Breast epithelium (tissue), 4 donors: ENCODE results near the gene CCDC149. TPM values are rescaled to one million over a fixed set of nuclear protein-coding genes. Genes with fewer than 3 reads are reported as not detected.
"Not testable (repeated sequence)": the region's sequence is repeated elsewhere in the genome, so short reads cannot be mapped to it uniquely, and the experiment has no call there.

Experiments used
- DNase-seq, 2 donors: peaks; one replicate each; pipeline ENCODE4 v3.0.0-alpha.2; 2019; ENCODE audit warnings: low spot score in 2 of 2
- H3K27ac ChIP-seq, 2 donors: fragments of 200-600 bp; sonication (generic) in 1 of 2; one replicate each; pipeline ENCODE4 v1.5.1; 2016 to 2019; ENCODE audit warnings: mild to moderate bottlenecking in 1 of 2
- H3K27me3 ChIP-seq, 2 donors: fragments of 200-600 bp; sonication (generic) in 1 of 2; one replicate each; pipeline versions ENCODE4 v1.5.1 to v1.6.0; 2017 to 2019; ENCODE audit warnings: control low read depth in 1 of 2, mild to moderate bottlenecking in 1 of 2
- H3K36me3 ChIP-seq: fragments of 200-600 bp; one replicate; pipeline ENCODE4 v1.5.1; 2019
- H3K4me1 ChIP-seq, 2 donors: fragments of 200-600 bp; sonication (generic); one replicate each; pipeline ENCODE4 v1.5.1; 2016 to 2019; ENCODE audit warnings: control low read depth in 1 of 2
- H3K4me3 ChIP-seq, 3 donors: fragments of 200-600 bp; sonication (generic); 1 replicate in 2 of 3; 2 replicates in 1 of 3; pipeline ENCODE4 v1.5.1; 2016 to 2019; ENCODE audit warnings: mild to moderate bottlenecking in 3 of 3, moderate library complexity in 2 of 3
- H3K9me3 ChIP-seq, 2 donors: fragments of 200-600 bp; sonication (generic) in 1 of 2; one replicate each; pipeline ENCODE4 v1.5.1; 2016 to 2019; ENCODE audit warnings: control low read depth in 1 of 2
- CTCF ChIP-seq, 3 donors: fragments of 450-650 bp; IDR thresholded peaks; one replicate each; pipeline ENCODE4 v1.5.1; 2016 to 2017; ENCODE audit warnings: antibody characterized with exemption in 3 of 3, mild to moderate bottlenecking in 3 of 3, moderate library complexity in 3 of 3
- POLR2A ChIP-seq: fragments of 450-650 bp; IDR thresholded peaks from one replicate; pipeline ENCODE4 v1.6.1; 2016; ENCODE audit warnings: antibody characterized with exemption, mild to moderate bottlenecking, moderate library complexity
- POLR2AphosphoS5 ChIP-seq, 3 donors: sonication (generic); formaldehyde crosslinking; IDR thresholded peaks; one replicate each; pipeline ENCODE4 v1.6.1; 2017; ENCODE audit warnings: antibody characterized with exemption in 3 of 3
- intact Hi-C: fragments of 100-400 bp; cut with DNase I; formaldehyde crosslinking; loops from one replicate; pipeline ENCODE4 v1.15.1; 2023; ENCODE audit warnings: low total_unique reads
- total RNA-seq, 3 donors: library from RNA; depleted of rRNA; stranded (reverse); fragments of >200 nt; gene quantifications; one replicate each; pipeline ENCODE4 v1.1.0, GENCODE V29; 2016

The CCDC149 gene
- total RNA-seq, 3 donors from 2014 or later, result 15.8 to 21.0 (median 18.6) TPM

GRCh38 chr4:24910499-24910898 is 2.3 kb downstream of the CCDC149 start:
- Histone ChIP-seq H3K4me1 (no peaks in the 10 kb centered on the region), H3K9me3 (no peaks in the 10 kb centered on the region), H3K27me3 (no peaks in the 10 kb centered on the region), H3K27ac (no peak overlapping the region), H3K4me3 (no peak overlapping the region), H3K36me3 (peaks cover 12% of the 10 kb centered on the region)
- DNase-seq, result no peak
- TF ChIP-seq CTCF (IDR thresholded peaks at IDR 0.05) (no peak), POLR2AphosphoS5 (IDR thresholded peaks at IDR 0.05) (no peak), POLR2A (no peak)
- intact Hi-C loops, result no loop called here

- DNase-seq, intact Hi-C loops, H3K9me3 ChIP-seq, H3K27me3 ChIP-seq, H3K4me1 ChIP-seq, H3K27ac ChIP-seq, H3K4me3 ChIP-seq: not testable (repeated sequence)
- peaks cover 12% of the 10 kb centered on the region for H3K36me3 ChIP-seq
Measured at GRCh38 chr4:24909606-24910005, 3.2 kb downstream of the CCDC149 start.

GRCh38 chr4:24897639-24898038 is 15.2 kb downstream of the CCDC149 start:
- no peak for TF ChIP-seq POLR2AphosphoS5 (IDR thresholded peaks at IDR 0.05)
- TF ChIP-seq POLR2A, result no peak
- H3K27ac ChIP-seq, result no peak overlapping the region

GRCh38 chr4:24896977-24897376 is 15.9 kb downstream of the CCDC149 start:
- Histone ChIP-seq H3K4me1 (no peaks in the 10 kb centered on the region), H3K27me3 (no peaks in the 10 kb centered on the region), H3K9me3 (no peaks in the 10 kb centered on the region), H3K36me3 (no peaks in the 10 kb centered on the region), H3K27ac (no peak overlapping the region), H3K4me3 (no peak overlapping the region)
- intact Hi-C loops, result no loop called here
- DNase-seq, result no peak
- TF ChIP-seq POLR2A (no peak), POLR2AphosphoS5 (IDR thresholded peaks at IDR 0.05) (no peak), CTCF (IDR thresholded peaks at IDR 0.05) (no peak)

More at GRCh38 chr4:24897639-24898038, 15.2 kb downstream of the CCDC149 start:
- no peak for DNase-seq
- Histone ChIP-seq H3K4me1 (no peaks in the 10 kb centered on the region), H3K9me3 (no peaks in the 10 kb centered on the region), H3K27me3 (no peaks in the 10 kb centered on the region), H3K4me3 (no peak overlapping the region), H3K36me3 (no peaks in the 10 kb centered on the region)
- intact Hi-C loops, result no loop called here

- H3K27ac ChIP-seq, result no peak overlapping the region
- H3K36me3 ChIP-seq, result no peaks in the 10 kb centered on the region
- no peaks in the 10 kb centered on the region for H3K27me3 ChIP-seq
- no peak for DNase-seq
- H3K4me3 ChIP-seq, result no peak overlapping the region
- H3K4me1 ChIP-seq, result no peaks in the 10 kb centered on the region
- H3K9me3 ChIP-seq, result no peaks in the 10 kb centered on the region
- TF ChIP-seq POLR2AphosphoS5 (IDR thresholded peaks at IDR 0.05) (no peak), POLR2A (no peak), CTCF (IDR thresholded peaks at IDR 0.05) (no peak)
- intact Hi-C loops, result no loop called here
Measured at GRCh38 chr4:24896056-24896455, 16.8 kb downstream of the CCDC149 start.

- TF ChIP-seq POLR2A (no peak), POLR2AphosphoS5 (IDR thresholded peaks at IDR 0.05) (no peak), CTCF (IDR thresholded peaks at IDR 0.05) (no peak)
- Histone ChIP-seq H3K9me3 (no peaks in the 10 kb centered on the region), H3K4me1 (no peaks in the 10 kb centered on the region), H3K27me3 (no peaks in the 10 kb centered on the region), H3K36me3 (no peaks in the 10 kb centered on the region), H3K27ac (no peak overlapping the region), H3K4me3 (no peak overlapping the region)
- no peak for DNase-seq
- intact Hi-C loops, result no loop called here
Measured at GRCh38 chr4:24895461-24895860, 17.4 kb downstream of the CCDC149 start.
